GM12878 (cell line): ENCODE data around the gene MGME1. TPM values are rescaled to one million over a fixed set of nuclear protein-coding genes. Genes with fewer than 3 reads are reported as not detected.

Experiments
- ATAC-seq: fragments of 200-7000 bp; cut with Tn5 transposase; 3 replicates; pipeline ENCODE4 v1.9.1; 2020; ENCODE audit warnings: mild to moderate bottlenecking, moderate library complexity
- BruUV-seq: library from RNA; stranded (reverse); fragments of 400-500 nt; replicated peaks from 2 replicates; lab custom pipeline; 2021; lab: Mats Ljungman, UMichigan
- CTCF ChIA-PET: fragments of 300-600 bp; sonication (Branson Sonifier 250); formaldehyde crosslinking; extraction: SDS; loops from one replicate; lab custom pipeline; 2021; ENCODE audit warnings: inconsistent platforms; lab: Yijun Ruan, JAX
- POLR2A ChIA-PET: fragments of 350-600 bp; formaldehyde crosslinking; extraction: SDS; loops from one replicate; lab custom pipeline; 2021; ENCODE audit warnings: inconsistent platforms; lab: Charles Lee
- RAD21 ChIA-PET: fragments of 300-600 bp; sonication (Branson Sonifier 250); formaldehyde crosslinking; loops from one replicate; lab custom pipeline; 2023; ENCODE audit warnings: antibody characterized with exemption; ENCODE audit not compliant: unreplicated experiment; lab: Charles Lee
- SMC1A ChIA-PET: fragments of 300-600 bp; sonication (Branson Sonifier 250); formaldehyde crosslinking; loops from one replicate; lab custom pipeline; 2023; ENCODE audit not compliant: unreplicated experiment, uncharacterized antibody; lab: Charles Lee
- DNase-seq: peaks from one replicate; pipeline ENCODE4 v3.0.0-alpha.2; 2011; ENCODE audit warnings: low read depth, low spot score
- FAIRE-seq: peaks from 3 replicates; lab custom pipeline; 2011; peaks lifted over from hg19 to GRCh38; lab: Jason Lieb, UNC
- H2AFZ ChIP-seq: 2 replicates; pipeline ENCODE4 v1.6.0; 2011; ENCODE audit warnings: low read depth, low read length, control low read depth; ENCODE audit not compliant: control insufficient read depth
- H3K27ac ChIP-seq: 2 replicates; pipeline ENCODE4 v1.5.1; 2011; ENCODE audit warnings: control low read depth; ENCODE audit not compliant: control insufficient read depth, insufficient read depth
- H3K27me3 ChIP-seq, 2 experiments: replicated peaks in 1 of 2; 2 replicates each; pipeline versions ENCODE4 v1.6.0 to v1.6.1; 2011; ENCODE audit warnings: low read length in 1 of 2; ENCODE audit not compliant: control insufficient read depth in 2 of 2, insufficient read depth in 2 of 2
- H3K36me3 ChIP-seq, 2 experiments: 2 replicates each; pipeline ENCODE4 v1.5.1; 2011; ENCODE audit warnings: low read length in 1 of 2; ENCODE audit not compliant: control insufficient read depth in 2 of 2, insufficient read depth in 2 of 2
- H3K4me1 ChIP-seq: 2 replicates; pipeline ENCODE4 v1.6.1; 2011; ENCODE audit warnings: mild to moderate bottlenecking, low read length, moderate library complexity, mixed read lengths; ENCODE audit not compliant: control insufficient read depth, insufficient read depth
- H3K4me2 ChIP-seq: 2 replicates; pipeline ENCODE4 v1.6.0; 2011; ENCODE audit warnings: control low read depth; ENCODE audit not compliant: control insufficient read depth, insufficient read depth
- H3K4me3 ChIP-seq: fragments of 200-600 bp; sonication (generic); 2 replicates; pipeline ENCODE4 v1.5.1; 2016
- H3K79me2 ChIP-seq: 2 replicates; pipeline ENCODE4 v1.6.0; 2011; ENCODE audit warnings: low read length; ENCODE audit not compliant: control insufficient read depth, insufficient read depth
- H3K9ac ChIP-seq: 2 replicates; pipeline ENCODE4 v1.8.0; 2011; ENCODE audit warnings: low read length, control low read depth, mixed read lengths; ENCODE audit not compliant: control insufficient read depth, insufficient read depth
- H3K9me3 ChIP-seq: replicated peaks from 3 replicates; pipeline ENCODE4 v1.5.1; 2011; ENCODE audit warnings: mild to moderate bottlenecking, low read length; ENCODE audit not compliant: control insufficient read depth, insufficient read depth
- H4K20me1 ChIP-seq: 2 replicates; pipeline ENCODE4 v1.6.0; 2011; ENCODE audit not compliant: control insufficient read depth, insufficient read depth
- CTCF ChIP-seq, 3 experiments: IDR thresholded peaks in 2 of 3; conservative IDR thresholded peaks in 1 of 3; 2 replicates each; pipeline ENCODE4 v1.5.1; 2011; ENCODE audit warnings: low read depth in 3 of 3, low read length in 3 of 3, mild to moderate bottlenecking in 3 of 3, control low read depth in 2 of 3, moderate library complexity in 2 of 3, inconsistent platforms in 1 of 3, mixed read lengths in 1 of 3; ENCODE audit not compliant: control insufficient read depth in 2 of 3, insufficient read depth in 1 of 3; ENCODE audit errors: extremely low read depth in 1 of 3
- EGR1 ChIP-seq, 2 experiments: IDR thresholded peaks; 1 replicate in 1 of 2; 2 replicates in 1 of 2; pipeline ENCODE4 v1.6.1; 2011 to 2012; ENCODE audit warnings: low read depth in 2 of 2, low read length in 2 of 2, borderline replicate concordance in 1 of 2, mild to moderate bottlenecking in 1 of 2, moderate library complexity in 1 of 2
- EZH2 ChIP-seq: IDR thresholded peaks from 2 replicates; pipeline ENCODE4 v1.6.1; 2012; ENCODE audit warnings: low read depth, mild to moderate bottlenecking, control low read depth, inconsistent platforms, low read length, borderline replicate concordance; ENCODE audit not compliant: control insufficient read depth
- HSF1 ChIP-seq: fragments of 150-350 bp; IDR thresholded peaks from 2 replicates; pipeline ENCODE4 v1.6.1; 2014; ENCODE audit warnings: mild to moderate bottlenecking, low read depth, low read length
- MEF2B ChIP-seq: fragments of 450-650 bp; IDR thresholded peaks from 2 replicates; pipeline ENCODE4 v1.6.1; 2018; ENCODE audit warnings: mild to moderate bottlenecking, moderate library complexity; ENCODE audit not compliant: partially characterized antibody, poor library complexity, severe bottlenecking
- NRF1 ChIP-seq: conservative IDR thresholded peaks from 2 replicates; pipeline ENCODE4 v1.6.1; 2011; ENCODE audit warnings: mild to moderate bottlenecking, low read depth, low read length, improper control_type of control experiment
- POLR2A ChIP-seq: IDR thresholded peaks from 2 replicates; pipeline ENCODE4 v1.6.1; 2011; ENCODE audit warnings: low read depth, mild to moderate bottlenecking, low read length
- POU2F2 ChIP-seq: IDR thresholded peaks from 3 replicates; pipeline ENCODE4 v1.6.1; 2011; ENCODE audit warnings: low read depth, mild to moderate bottlenecking, low read length, borderline replicate concordance
- SMAD1 ChIP-seq: fragments of 450-650 bp; IDR thresholded peaks from 2 replicates; pipeline ENCODE4 v1.6.1; 2018; ENCODE audit warnings: mild to moderate bottlenecking, low read depth; ENCODE audit not compliant: partially characterized antibody
- SREBF1 ChIP-seq: IDR thresholded peaks from 2 replicates; pipeline ENCODE4 v1.6.1; 2012; ENCODE audit warnings: mild to moderate bottlenecking, low read length
- TCF3 ChIP-seq: IDR thresholded peaks from 2 replicates; pipeline ENCODE4 v1.6.1; 2012; ENCODE audit warnings: low read depth, mild to moderate bottlenecking, low read length, borderline replicate concordance; ENCODE audit not compliant: insufficient read depth
- WRNIP1 ChIP-seq: IDR thresholded peaks from 2 replicates; pipeline ENCODE4 v1.6.1; 2011; ENCODE audit warnings: low read depth, low read length, improper control_type of control experiment, borderline replicate concordance
- ZBTB11 ChIP-seq: fragments of 450-650 bp; formaldehyde crosslinking; IDR thresholded peaks from 2 replicates; pipeline ENCODE4 v1.5.0; 2022; ENCODE audit warnings: mild to moderate bottlenecking, missing genetic modification characterization
- ZNF384 ChIP-seq: IDR thresholded peaks from 2 replicates; pipeline ENCODE4 v1.6.1; 2012; ENCODE audit warnings: low read depth, mild to moderate bottlenecking, low read length, improper control_type of control experiment, borderline replicate concordance
- WGBS: methylation state at CpG from one replicate; pipeline ENCODE4 v1.1.6; 2016; ENCODE audit warnings: low lambda C conversion rate; ENCODE audit not compliant: insufficient replicate concordance, insufficient coverage; ENCODE audit errors: missing lambda C conversion rate; 5-methylcytosine and 5-hydroxymethylcytosine counted together
- in situ Hi-C: fragments of 300-500 bp; cut with MboI; formaldehyde crosslinking; loops from 9 replicates; pipeline ENCODE4 v1.14.3; 2018; ENCODE audit warnings: mixed read lengths
- intact Hi-C: fragments of 100-400 bp; cut with micrococcal nuclease; formaldehyde crosslinking; loops from one replicate; pipeline ENCODE4 v1.14.2; 2022; ENCODE audit not compliant: unreplicated experiment
- polyA plus RNA-seq, 11 experiments: library from polyadenylated mRNA; depleted of rRNA in 4 of 11; unstranded in 6 of 11; stranded (reverse) in 5 of 11; fragments of >200 nt; fragmentation: Nextera tagmentation in 4 of 11; fragmentation: Illumina TruSeq in 1 of 11; extraction: Ambion mirVana in 4 of 11; extraction: Trizol in 1 of 11; gene quantifications; 1 replicate in 1 of 11; 2 replicates in 10 of 11; pipeline versions ENCODE4 v1.2.1 to v1.2.3, GENCODE V29; 2011 to 2016; ENCODE audit warnings: inconsistent platforms in 2 of 11, missing spikeins in 2 of 11, low read depth in 1 of 11
- total RNA-seq, 4 experiments: library from RNA; depleted of rRNA in 3 of 4; stranded (reverse); fragments of >200 nt in 3 of 4; fragmentation: Illumina TruSeq in 1 of 4; extraction: Trizol in 1 of 4; gene quantifications; 2 replicates each; pipeline versions ENCODE4 v1.2.1 to v1.2.3, GENCODE V29; 2013 to 2021

The MGME1 gene
- total and polyA plus RNA-seq, 10 of the 15 experiments (the other 5 are each of a cell fraction or from before 2014, with no cell fraction given) = 13.4 to 44.8 (median 30.6) TPM

GRCh38 chr20:18005170-18005989 is 36.6 kb downstream of the MGME1 start:
- FAIRE-seq (peak; percentile 86), DNase-seq (peak; percentile 66), ATAC-seq (peak; percentile 97)
- H3K4me3 ChIP-seq = no peak overlapping the region
- peak overlapping the region; percentile 92 for H3K4me2 ChIP-seq
- H3K4me1 ChIP-seq = peaks cover 31% of the 10 kb centered on the region
- no peaks in the 10 kb centered on the region for H3K27me3 ChIP-seq
- CTCF ChIA-PET = interaction anchor here (0.7 to 2.8 kb wide), 4 partner anchors 10 to 106 kb away, joined by 3 to 27 read pairs (median 4); no protein-coding TSS in a partner anchor
- H3K27ac ChIP-seq = peak overlapping the region; percentile 82
- RAD21 ChIA-PET = interaction anchor here (0.9 to 3.0 kb wide), 12 partner anchors 10 to 500 kb away, joined by 3 to 12 read pairs (median 5); partner anchors contain the start of genes KAT14 and PET117
- H3K36me3 ChIP-seq = no peaks in the 10 kb centered on the region
- no peaks in the 10 kb centered on the region for H4K20me1 ChIP-seq
- 75% methylated on average over 21 of the region's 21 CpGs for WGBS
- H2AFZ ChIP-seq = peak overlapping the region; percentile 46
- in situ Hi-C loops (no loop called here), intact Hi-C loops (loop anchor here (10.0 kb wide), 1 partner anchor 279 kb away; the partner anchor contains the start of gene ZNF133)
- BruUV-seq = no TSS peak
- H3K9me3 ChIP-seq = no peaks in the 10 kb centered on the region
- SMC1A ChIA-PET = interaction anchor here (1.2 to 4.0 kb wide), 5 partner anchors 13 to 357 kb away, joined by 3 to 29 read pairs (median 5); no protein-coding TSS in a partner anchor
- H3K9ac ChIP-seq = no peak overlapping the region; the same call in 1 of the 2 replicates
- H3K79me2 ChIP-seq = no peaks in the 10 kb centered on the region
- POLR2A ChIA-PET = interaction anchor here (0.6 to 1.9 kb wide), 5 partner anchors 18 to 1678 kb away, joined by 3 to 9 read pairs (median 3); partner anchors contain the start of gene SEC23B
- no peak for TF ChIP-seq NRF1
- no peak for TF ChIP-seq EZH2
- no peak for TF ChIP-seq ZNF384
- TF ChIP-seq MEF2B = peak; percentile 65
- TF ChIP-seq WRNIP1 = no peak
- TF ChIP-seq POLR2A = peak; percentile 60
- TF ChIP-seq EGR1 (IDR thresholded peaks at IDR 0.05; ENCODE audit: borderline replicate concordance in 1 of 2, low read depth in 2 of 2, low read length in 2 of 2) = no peak
- TF ChIP-seq POU2F2 = peak; percentile 38; the same call in 1 of the 3 replicates
- no peak for TF ChIP-seq SMAD1
- TF ChIP-seq ZBTB11 (CRISPR knock-in tag) = no peak
- peak; percentile 88 for TF ChIP-seq TCF3
- no peak for TF ChIP-seq HSF1
- TF ChIP-seq CTCF (IDR thresholded peaks at IDR 0.05 in 2 of 3, conservative IDR thresholded peaks at IDR 0.05 in 1 of 3; ENCODE audit: control insufficient read depth in 2 of 3, extremely low read depth in 1 of 3, insufficient read depth in 1 of 3, low read depth in 3 of 3, low read length in 3 of 3) = no peak
- no peak for TF ChIP-seq SREBF1
